Stimulated activated CD4-positive, alpha-beta T cell treated with anti-CD3 and anti-CD28 coated beads, TNF-alpha, amount 100 ng/mL, for 1 hour (primary cell): ENCODE data around the gene CPZ.
"Not testable (repeated sequence)": the region's sequence is repeated elsewhere in the genome, so short reads cannot be mapped to it uniquely, and the experiment has no call there.

ENCODE experiments used
- DNase-seq, 3 donors: peaks; one replicate each; pipeline ENCODE4 v3.0.0-alpha.2; 2020; ENCODE audit warnings: low read depth in 3 of 3, low spot score in 1 of 3

CPZ gene

DNA sequence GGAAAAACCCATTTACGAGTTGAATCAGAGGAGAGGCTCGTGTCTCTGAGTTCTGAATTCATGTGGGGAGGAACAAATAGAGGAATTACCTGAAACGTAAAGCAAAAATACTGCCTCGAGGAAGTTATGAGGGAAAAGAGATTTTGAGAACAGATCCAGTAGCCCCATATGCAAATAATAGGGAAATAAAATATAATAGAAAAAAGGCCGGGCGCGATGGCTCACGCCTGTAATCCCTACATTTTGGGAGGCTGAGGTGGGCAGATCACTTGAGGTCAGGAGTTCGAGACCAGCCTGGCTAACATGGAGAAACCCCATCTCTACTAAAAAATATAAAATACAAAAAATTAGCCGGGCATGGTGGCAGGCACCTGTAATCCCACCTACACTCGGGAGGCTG lies 42.2 kb downstream of the CPZ start:
- not testable (repeated sequence) for DNase-seq

DNA sequence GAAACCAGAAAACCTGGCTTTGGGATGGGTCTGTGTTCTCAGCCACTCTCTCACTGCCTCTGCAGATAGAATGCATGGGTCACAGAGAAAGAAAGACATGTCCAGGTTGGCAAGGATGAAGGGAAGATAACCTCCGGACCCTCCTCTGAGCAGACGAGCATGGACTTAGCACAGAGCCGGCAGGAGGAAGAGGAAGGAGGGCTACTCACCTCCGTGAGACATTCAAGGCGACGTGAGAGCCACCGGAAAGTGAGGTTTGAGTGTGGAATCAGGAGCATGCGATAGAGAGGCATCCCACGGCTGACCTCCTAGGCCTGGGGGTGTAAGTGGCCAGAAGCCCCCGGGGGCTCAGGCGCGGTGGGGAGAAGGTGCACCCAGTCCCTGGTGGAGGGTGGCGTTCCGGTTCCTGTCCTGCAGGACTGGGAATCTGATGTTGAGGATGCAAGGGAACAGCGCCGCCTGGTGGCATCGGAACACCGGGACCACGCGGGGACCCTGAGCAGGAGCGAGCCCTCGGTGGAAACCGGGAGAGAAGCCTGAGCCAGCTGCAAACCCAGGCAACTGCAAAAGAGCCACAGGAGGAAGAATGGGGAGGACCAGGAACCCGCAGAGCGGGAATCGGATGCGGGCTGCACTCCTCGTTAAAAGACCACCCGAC lies 43.5 kb downstream of the CPZ start:
- DNase-seq, result not testable (repeated sequence)

DNA sequence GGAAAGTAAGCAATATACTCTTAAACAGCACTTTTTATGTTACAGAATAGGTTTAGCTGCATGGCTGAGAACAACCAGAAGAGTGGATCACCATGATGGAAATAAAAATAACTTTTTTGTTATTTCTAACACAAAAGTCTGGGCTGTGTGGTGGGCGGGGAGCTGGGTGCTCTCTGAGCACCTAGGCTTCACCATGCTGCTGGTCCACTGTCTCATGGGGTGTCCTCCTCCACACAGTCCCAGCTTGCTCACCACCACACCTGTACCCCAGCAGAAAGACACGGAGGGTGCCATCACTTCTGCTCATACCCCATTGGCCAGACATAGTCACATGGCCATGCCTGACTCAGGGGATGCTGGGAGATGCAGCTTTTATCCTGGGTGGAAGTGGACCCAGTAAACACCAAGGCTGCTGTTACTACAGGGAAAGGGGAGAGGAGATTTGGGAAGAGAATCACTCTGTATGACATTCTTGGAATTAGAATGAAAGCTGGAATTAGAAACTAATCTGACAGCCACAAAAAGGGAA lies 45.0 kb downstream of the CPZ start:
- DNase-seq, result no peak

DNA sequence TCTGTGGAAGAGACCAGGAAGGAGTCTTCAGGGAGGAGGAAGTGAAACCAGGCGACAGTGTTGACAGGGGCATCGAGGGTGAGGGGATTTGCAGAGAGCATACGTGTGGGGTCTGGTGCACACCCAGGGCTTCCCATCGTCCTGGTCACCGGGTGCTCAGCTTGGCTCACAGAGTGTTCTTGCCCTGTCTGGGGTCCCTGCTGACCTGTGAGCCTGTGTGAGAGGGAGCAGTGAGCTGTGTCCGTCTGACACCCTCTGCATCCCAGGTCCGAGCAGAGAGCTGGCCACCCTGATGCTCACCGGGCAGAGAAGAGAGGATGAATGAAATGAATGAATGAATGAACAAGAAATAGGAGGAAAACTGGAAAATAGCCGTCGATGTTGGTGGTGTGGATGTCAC lies 46.5 kb downstream of the CPZ start:
- no peak for DNase-seq

DNA sequence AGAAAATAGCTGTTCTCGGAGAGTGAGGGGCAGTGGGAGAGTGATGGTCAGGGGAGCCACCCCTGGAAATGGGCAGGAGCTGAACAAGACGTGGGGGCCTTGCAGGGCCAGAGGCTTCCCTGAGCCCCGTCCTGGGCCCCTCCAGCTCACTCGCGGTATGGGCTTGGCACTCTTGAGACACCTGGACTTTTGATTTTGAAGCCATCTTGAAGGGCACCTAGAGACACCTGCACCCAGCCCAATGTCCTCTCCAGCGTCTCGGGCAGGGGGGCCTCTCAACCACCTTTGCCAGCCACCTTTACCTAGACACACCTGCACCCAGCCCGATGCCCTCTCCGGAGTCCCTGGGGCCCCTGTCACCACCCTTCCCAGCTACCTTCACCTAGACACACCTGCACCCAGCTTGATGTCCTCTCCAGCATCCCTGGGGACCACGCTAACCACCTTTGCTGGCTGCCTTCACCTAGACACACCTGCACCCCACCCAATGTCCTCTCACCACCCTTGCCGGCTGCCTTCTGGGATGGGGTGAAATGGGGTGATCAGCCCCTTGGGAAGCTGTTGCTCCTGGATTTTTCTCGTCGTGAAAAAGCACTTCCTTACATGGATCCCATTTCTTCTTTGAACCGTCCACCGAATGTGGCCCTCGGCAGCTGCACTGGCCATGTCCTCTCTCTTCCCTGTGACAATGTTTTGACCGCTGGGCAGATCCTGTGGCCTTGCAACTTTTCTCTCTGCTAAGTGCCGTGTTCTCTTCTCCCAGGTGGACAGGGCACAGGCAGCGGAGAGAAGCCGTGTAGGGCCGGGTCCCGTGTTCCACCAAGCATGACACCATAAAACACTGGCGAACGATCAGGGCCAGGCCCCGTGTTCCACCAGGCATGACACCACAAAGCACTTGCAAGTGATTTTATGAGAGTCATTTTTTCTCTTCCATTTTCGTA lies 47.5 kb downstream of the CPZ start:
- no peak for DNase-seq

DNA sequence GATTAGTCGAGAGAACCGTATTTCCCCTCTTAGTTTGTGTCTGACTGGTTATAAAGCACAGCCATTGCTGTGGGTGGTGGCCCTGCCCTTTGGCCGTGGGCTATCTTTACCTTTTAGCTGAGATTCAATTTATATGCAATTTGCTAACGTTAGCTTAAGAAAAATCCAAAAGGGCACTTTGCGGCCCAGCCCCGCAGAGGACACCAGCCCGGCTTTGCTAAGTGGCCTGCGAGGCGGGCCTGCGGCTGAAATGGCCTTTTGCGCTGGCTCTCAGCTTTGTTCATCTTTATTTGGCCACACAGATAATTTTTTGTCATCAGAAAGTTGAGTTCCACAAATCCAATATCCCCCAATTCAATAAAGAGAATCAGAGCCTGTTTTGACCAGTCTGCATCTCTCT lies 48.3 kb downstream of the CPZ start:
- no peak for DNase-seq

DNA sequence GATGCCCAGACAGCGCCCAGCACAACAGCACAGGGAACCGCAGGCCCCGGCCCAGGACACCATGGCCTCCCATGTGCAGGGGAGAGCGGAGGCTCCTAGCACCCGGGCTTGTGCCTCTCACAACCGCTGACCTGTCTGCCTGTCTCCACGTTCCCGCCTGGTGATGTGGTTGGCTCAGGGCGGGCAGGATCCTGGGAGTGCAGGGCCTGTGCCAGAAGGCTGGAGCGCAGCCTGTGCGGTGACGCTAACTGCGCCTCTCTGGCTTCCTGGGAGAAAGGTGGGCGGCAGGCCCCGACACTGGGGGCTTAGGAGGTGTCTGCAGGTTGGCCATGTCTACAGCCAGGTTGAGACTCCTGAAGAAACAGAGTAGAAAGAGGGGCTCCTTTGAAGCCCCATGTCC lies 48.7 kb downstream of the CPZ start:
- no peak for DNase-seq

DNA sequence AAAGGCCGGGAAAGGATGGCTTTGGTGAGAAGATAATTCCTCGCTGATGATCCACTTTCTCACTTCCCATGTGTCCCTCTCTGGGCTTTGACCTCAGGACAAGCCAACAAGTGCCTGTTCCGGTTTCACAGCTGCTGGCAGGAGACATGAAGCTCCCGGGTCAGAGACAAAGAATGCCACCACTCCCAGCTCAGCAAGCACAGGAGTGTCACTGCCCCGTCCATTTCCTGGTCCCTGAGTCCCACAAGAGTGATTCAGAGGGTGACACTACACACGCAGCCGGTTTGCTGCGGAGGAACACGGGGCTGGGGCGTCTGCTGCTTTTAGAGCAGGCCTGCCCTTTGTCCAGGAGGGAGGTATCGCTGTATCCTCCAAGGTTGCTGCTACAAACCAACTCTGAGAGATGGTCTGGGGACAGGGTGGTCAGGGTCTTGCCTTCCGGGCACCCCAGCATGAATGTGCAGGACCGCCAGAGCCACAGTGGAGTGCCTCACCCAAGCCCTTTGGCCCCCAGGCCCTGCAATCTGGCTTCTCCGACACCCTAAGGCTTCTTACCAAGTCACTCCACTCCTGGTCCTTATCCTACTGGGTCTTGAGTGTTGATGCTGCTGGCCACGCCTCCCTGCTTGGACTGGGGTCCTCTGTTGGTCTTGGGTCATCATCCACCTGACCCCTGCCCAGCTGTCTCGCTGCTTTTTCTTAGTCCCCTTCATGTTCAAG lies 49.5 kb downstream of the CPZ start:
- DNase-seq, result no peak

DNA sequence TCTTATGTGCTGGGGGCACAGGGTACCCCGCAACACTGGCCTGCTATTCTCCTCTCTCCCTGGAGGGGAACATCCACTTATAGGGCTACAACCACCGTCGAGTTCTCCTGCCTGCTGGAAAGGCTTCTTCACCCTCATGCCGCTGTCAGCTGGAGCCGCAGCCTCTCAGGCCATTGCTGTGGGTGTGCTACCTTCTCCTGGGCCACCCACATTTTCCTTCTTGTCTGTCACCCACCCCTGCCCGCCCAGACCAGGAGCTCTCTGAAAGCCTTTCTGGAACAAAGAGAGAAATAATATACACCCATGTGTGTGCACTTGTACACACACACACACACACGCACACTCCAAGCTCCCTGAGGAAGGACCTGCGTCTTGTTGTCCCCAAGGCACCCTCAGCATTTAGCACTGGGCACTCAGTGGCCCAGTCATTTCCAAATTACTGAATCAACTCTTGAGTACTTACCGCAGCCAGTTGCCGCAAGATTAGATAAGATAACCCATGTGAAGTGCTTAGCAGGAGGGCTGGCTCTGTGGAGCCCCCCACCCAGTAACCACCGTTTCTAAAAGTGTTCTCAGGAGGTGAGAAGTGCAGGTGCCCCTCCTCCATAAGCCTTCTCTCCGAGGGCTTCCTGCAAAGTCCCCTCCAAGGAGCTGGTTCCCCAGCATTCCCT lies 50.2 kb downstream of the CPZ start:
- DNase-seq, result no peak

DNA sequence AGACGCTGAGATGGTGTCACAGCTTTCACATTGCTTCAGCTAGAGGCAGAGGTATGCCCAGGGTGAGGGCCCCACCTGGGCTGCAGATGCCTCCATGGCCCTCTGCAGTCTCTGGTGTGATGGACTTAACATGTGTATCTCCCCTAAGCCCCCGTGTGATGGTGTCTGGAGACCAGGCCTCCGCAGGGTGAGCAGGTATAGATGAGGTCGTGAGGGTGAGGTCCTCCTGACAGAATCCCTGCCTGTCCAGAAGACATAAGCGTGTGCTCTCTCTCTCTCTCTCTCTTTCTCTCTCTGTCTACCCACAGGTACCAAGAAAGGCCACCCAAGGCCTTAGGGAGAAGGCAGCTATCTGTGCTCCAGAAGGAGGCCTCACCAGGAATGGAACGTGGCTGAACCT lies 50.9 kb downstream of the CPZ start:
- no peak for DNase-seq

DNA sequence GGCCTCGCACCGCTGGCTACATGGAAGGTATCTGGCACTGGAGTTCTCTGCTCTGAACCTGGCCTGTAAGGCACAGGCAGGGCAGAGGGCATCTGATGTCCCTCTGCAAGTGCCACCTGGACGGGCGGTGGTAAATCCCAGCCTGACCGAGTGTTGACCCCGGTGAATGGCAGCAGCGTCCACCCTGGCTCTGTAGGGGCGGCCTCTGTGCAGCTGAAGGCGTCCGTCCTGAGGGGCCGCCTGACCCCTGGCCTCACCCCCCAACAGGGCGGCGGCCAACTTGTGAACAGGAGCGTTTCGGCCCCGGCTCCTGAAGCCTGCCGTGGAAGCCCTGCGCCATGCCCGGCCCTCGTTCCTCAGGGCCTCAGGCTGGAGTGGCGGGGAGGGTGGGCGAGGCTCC lies 51.4 kb downstream of the CPZ start:
- no peak for DNase-seq

DNA sequence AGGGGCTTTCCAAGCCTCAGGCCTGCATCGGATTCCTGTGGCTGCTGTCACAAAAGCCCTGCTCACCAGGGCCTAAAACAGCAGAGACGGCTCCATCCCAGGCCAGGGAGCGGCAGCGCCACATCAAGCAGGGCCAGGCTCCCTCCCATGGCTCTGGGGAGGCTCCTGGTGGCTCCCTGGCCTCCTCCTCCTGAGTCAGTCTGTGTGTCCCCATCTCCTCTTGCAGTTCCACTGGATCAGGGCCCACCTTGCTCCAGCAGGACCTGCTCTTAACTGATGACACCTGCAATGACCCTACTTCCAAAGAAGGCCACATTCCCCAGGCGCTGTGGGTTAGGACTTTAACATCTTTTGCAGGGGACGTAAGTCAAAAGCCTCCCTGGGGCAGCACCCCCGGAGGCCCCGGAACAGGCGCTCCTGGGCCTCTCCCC lies 51.9 kb downstream of the CPZ start:
- no peak for DNase-seq

DNA sequence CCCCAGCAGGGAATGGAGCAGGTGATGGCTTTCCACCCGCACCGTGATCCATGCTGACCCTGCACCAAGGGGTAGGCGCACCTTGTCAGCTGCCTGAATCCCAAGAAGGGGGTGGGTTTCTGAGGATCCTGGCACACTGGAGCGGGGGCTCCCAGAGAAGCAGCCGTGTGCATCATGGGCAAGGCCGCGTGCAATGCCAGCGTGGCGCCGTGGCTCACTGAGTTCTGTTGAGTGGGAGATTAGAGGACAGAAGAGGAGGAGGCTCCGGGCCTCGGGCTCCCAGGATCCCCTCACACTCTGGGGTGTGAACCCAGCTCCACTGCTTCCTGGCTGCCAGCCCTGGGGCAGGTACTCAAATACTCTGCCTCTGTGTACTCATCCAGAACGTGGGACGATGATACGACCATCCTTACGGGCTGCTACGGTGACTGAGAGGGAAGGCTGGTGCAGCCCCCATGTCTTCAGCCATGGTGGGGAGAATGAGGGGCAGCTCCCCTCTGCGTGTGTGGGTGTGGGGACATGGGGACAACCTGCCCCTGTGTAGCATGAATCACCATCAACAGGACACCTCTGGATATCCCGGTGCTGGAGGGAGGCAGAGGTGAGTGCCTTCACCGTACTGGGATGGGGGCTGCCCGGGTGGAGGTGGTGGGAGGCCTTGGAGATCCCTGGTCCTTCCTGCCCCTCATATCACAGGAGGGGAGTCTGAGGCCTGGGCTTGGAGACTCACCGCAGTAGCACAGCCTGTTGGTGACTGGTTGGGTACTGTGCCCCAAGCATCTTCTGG lies 52.6 kb downstream of the CPZ start:
- DNase-seq, result no peak

DNA sequence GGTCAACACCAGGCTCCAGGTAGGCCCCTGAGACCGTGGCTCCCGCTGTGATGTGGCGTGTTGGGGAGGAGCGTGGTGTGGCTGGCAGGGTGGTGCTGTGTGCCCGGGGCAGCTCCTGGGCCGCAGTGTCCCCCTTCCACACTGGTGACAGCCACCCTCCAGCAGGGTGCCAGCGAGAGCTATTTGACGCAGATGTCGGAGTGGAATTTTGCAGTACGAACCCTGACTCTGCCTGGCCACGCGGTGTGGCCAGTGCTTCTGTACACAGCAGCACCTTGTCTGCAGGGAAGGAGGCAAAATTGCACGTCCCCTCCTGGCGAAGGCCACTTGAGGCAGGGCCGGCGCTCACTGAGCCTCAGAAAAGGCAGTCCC lies 53.2 kb downstream of the CPZ start:
- DNase-seq, result no peak

DNA sequence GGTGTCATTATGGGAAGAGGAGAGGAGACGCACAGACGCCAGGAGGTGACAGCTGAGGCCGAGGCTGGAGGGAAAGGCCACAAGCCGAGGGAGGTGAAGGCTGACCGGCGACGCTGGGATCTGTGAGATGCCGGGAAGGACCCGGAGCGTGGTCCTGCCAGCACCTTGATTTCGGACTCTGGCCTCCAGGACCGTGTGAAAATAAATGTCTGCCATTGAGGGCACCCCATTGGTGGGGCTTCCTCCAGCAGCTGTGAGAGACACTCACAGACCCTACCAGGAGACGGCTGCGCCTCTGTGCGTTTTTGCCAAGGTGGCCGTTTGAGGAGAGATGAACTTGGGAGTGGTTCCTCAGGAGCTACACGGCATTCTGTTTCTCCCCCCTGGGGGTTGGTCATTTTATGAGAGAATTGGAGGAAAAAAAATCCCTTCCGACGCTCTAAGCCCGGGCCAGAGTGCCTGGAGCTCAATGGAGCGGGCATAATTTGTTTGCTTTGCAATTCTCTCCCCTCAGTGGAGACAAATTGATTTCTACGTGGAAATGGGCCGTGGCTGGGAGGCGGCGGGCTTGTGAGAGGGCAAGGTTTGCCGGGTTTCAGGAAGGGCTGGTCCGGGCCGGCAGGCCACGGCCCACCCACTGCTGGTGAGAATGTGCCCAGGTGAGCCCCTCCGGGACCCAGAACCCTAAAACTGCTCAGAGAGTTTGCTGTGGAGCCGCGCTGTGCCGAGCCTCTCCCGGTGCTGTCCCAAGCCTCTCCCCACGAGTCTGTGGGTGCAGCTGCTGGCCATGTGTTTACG lies 53.9 kb downstream of the CPZ start:
- DNase-seq, result no peak

DNA sequence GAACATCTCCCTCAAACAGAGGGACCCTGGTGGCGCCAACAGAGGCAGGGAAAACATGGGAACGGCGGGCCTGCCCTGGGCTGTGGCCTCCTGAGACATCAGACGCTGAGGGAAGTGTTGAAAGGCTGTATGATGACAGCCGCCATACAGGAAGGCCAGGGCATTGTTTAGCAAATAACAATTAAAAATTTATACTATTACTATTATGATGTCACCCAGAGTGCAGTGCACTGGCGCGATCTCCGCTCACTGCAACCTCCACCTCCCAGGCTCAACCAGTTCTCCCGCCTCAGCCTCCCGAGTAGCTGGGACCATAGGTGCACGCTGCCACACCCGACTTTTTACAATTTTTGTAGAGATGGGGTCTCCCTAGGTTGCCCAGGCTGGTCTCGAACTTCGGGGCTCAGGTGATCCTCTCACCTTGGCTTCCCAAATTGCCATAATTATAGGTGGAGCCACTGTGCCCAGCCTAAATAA lies 54.6 kb downstream of the CPZ start:
- no peak for DNase-seq

DNA sequence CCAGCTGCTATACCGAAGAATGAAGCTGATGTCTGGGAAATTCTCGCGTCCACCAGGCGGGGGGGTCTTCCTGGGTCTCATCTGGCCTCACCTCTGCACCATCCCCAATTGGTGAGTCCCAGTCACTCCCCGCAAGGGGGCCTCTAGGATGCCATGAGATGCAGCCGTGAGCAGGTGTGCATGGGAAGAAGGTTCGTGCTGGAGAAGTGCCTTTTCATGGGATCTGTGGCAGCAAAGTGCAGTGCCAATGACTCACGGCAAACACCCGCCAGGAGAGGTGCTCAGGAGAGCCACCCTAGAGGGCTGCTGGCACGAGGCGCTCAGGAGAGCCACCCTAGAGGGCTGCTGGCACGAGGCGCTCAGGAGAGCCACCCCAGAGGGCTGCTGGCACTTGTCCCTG lies 55.1 kb downstream of the CPZ start:
- no peak for DNase-seq

DNA sequence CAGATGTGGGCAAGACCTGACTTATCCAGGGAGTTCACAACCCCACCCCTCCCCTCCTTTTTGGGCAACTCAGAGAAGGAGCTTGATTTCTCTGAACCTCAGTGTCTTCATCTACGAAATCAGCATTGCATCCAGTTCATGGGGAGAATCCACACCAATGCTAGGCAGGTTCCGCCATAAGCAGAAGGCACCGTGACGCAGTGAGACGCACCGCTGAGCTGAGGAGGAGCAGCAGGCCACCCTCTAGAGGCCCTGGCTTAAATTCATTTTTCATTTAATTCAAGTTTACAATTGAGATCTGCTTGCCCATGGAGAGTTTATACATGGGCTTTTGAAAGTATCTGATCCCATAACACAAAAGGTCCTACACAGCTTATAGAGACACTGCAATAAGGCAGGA lies 55.7 kb downstream of the CPZ start:
- DNase-seq, result no peak

DNA sequence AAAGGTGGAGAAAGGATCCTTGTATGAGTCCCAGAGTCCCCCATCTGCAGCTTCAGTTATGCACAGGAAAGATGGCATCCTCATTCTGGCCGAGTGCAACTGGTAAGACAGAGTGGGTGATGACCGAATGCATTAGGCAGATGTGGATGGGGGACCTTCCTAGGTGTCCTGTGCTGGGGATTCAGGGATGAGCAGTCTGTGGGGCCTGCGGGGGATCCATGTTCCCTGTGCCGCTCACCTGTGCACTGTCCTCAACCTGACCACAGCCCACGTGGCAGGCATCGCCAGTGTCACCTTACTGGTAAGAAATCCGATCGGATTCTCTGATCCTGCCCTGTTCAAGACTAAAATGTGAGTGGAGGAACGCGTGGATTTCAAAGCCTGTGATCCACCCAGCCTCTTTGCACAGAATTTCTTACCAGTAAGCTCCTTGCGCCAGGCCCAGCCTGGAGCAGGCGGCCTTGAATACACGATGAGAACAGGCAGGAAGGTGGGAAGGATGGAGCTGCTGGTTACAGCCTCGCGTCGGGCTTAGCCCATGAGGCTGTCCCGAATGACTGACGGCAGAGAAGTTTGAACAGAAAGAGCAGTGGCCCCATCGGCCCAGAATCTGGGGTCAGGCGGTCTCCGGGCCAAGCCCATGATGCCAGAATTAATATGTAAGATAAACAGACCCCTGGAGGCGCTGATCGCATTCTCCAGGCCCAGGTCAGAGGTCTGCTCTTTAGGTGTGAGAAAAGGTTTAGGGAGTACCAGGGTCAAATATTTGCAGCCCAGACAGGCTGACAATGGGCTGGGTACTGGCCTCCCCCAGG lies 56.5 kb downstream of the CPZ start:
- DNase-seq, result no peak
